CD4-positive, alpha-beta T cell (primary cell): Measurements from ENCODE around the gene RGS2. TPM values are rescaled to one million over a fixed set of nuclear protein-coding genes. Genes with fewer than 3 reads are reported as not detected.

Source experiments
- ATAC-seq: fragments of 200-7000 bp; cut with Tn5 transposase; one replicate; pipeline ENCODE4 v1.10.0; 2022; ENCODE audit warnings: mild to moderate bottlenecking; ENCODE audit not compliant: poor library complexity
- CTCF ChIA-PET: fragments of 350-600 bp; sonication (Branson Sonifier 250); formaldehyde crosslinking; loops from one replicate; lab custom pipeline; 2021; ENCODE audit warnings: antibody characterized with exemption, inconsistent platforms; lab: Charles Lee
- POLR2A ChIA-PET: fragments of 350-600 bp; sonication (Branson Sonifier 250); formaldehyde crosslinking; loops from one replicate; lab custom pipeline; 2021; ENCODE audit warnings: antibody characterized with exemption, inconsistent platforms; lab: Charles Lee
- DNase-seq, 14 experiments: peaks; one replicate each; pipeline ENCODE4 v3.0.0-alpha.2; 2013 to 2020; ENCODE audit warnings: mixed read lengths in 2 of 14
- H3K27ac ChIP-seq, 2 donors: one replicate each; pipeline versions ENCODE4 v1.5.1 to v1.7.0; 2013; ENCODE audit warnings: low read length in 2 of 2, low read depth in 1 of 2, mild to moderate bottlenecking in 1 of 2
- H3K27me3 ChIP-seq, 2 experiments: 1 replicate in 1 of 2; 2 replicates in 1 of 2; pipeline versions ENCODE4 v1.6.1 to v1.7.0; 2013; ENCODE audit warnings: low read length in 2 of 2, control low read depth in 1 of 2, mild to moderate bottlenecking in 1 of 2, moderate library complexity in 1 of 2; ENCODE audit not compliant: insufficient read depth in 2 of 2, control insufficient read depth in 1 of 2
- H3K36me3 ChIP-seq: one replicate; pipeline ENCODE4 v1.6.1; 2013; ENCODE audit warnings: low read length, control low read depth; ENCODE audit not compliant: insufficient read depth
- H3K4me1 ChIP-seq: one replicate; pipeline ENCODE4 v1.6.1; 2013; ENCODE audit warnings: low read length, control low read depth; ENCODE audit not compliant: insufficient read depth
- H3K4me3 ChIP-seq: one replicate; pipeline ENCODE4 v1.5.1; 2013; ENCODE audit warnings: mild to moderate bottlenecking, low read length, moderate library complexity
- H3K9me3 ChIP-seq, 2 experiments: 1 replicate in 1 of 2; 2 replicates in 1 of 2; pipeline versions ENCODE4 v1.6.1 to v1.7.0; 2013; ENCODE audit warnings: low read length in 2 of 2, mild to moderate bottlenecking in 2 of 2, control low read depth in 1 of 2, moderate library complexity in 1 of 2; ENCODE audit not compliant: control insufficient read depth in 1 of 2, insufficient read depth in 1 of 2
- H3K27ac Mint-ChIP-seq: one replicate; pipeline ENCODE4 v1.8.0; 2020; ENCODE audit warnings: mixed read lengths
- H3K27me3 Mint-ChIP-seq: one replicate; pipeline ENCODE4 v1.8.0; 2021; ENCODE audit warnings: mixed read lengths
- H3K36me3 Mint-ChIP-seq: one replicate; pipeline ENCODE4 v1.8.0; 2021; ENCODE audit warnings: low read depth, mixed read lengths
- H3K4me1 Mint-ChIP-seq: one replicate; pipeline ENCODE4 v1.8.0; 2021; ENCODE audit warnings: low read depth, mixed read lengths
- H3K4me3 Mint-ChIP-seq: one replicate; pipeline ENCODE4 v1.8.0; 2020; ENCODE audit warnings: mild to moderate bottlenecking, mixed read lengths
- H3K9me3 Mint-ChIP-seq: one replicate; pipeline ENCODE4 v1.8.0; 2020; ENCODE audit warnings: mixed read lengths
- intact Hi-C, 2 experiments: fragments of 100-400 bp; cut with DNase I in 1 of 2; cut with micrococcal nuclease in 1 of 2; formaldehyde crosslinking; loops; one replicate each; pipeline versions ENCODE4 v1.15.1 to v1.9.0; 2023 to 2025; cut with DNase I, micrococcal nuclease
- total RNA-seq, 174 experiments: library from RNA in 2 of 174; stranded (reverse) in 2 of 174; gene quantifications; one replicate each; pipeline ENCODE4 v1.2.3 and lab custom pipeline; 2021 to 2026
- TF ChIP-seq, protein P1 (sequence below): fragments of 200-600 bp; IDR thresholded peaks from one replicate; pipeline ENCODE4 v1.8.0; 2022; ENCODE audit warnings: antibody characterized with exemption, mild to moderate bottlenecking

RGS2 gene
- total RNA-seq, 2 experiments from 2014 or later = 142 to 155 TPM

GRCh38 chr1:192808163-192808517 lies 699 bp upstream of the RGS2 start:
- intact Hi-C loops = loop anchor here (1.0 to 10.0 kb wide), 5 partner anchors 223 to 1489 kb away; partner anchors contain the start of gene CDC73 (in 1 of the 2)
- H3K27me3 ChIP-seq = no peaks in the 10 kb centered on the region
- H3K4me3 ChIP-seq = peak overlapping the region; percentile 65
- peak overlapping the region; percentile 99 for H3K4me3 Mint-ChIP-seq
- POLR2A ChIA-PET = interaction anchor here (0.6 to 4.1 kb wide), 6 partner anchors 11 to 331 kb away, joined by 3 to 41 read pairs (median 8); partner anchors contain the start of genes CDC73, RO60 and UCHL5
- ATAC-seq (no peak), DNase-seq (peak in 2 of 14 experiments; percentile 3 to 17)
- TF ChIP-seq, protein P1, sequence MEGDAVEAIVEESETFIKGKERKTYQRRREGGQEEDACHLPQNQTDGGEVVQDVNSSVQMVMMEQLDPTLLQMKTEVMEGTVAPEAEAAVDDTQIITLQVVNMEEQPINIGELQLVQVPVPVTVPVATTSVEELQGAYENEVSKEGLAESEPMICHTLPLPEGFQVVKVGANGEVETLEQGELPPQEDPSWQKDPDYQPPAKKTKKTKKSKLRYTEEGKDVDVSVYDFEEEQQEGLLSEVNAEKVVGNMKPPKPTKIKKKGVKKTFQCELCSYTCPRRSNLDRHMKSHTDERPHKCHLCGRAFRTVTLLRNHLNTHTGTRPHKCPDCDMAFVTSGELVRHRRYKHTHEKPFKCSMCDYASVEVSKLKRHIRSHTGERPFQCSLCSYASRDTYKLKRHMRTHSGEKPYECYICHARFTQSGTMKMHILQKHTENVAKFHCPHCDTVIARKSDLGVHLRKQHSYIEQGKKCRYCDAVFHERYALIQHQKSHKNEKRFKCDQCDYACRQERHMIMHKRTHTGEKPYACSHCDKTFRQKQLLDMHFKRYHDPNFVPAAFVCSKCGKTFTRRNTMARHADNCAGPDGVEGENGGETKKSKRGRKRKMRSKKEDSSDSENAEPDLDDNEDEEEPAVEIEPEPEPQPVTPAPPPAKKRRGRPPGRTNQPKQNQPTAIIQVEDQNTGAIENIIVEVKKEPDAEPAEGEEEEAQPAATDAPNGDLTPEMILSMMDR = no peak
- no peaks in the 10 kb centered on the region for H3K9me3 Mint-ChIP-seq
- H3K27ac Mint-ChIP-seq = peak overlapping the region; percentile 96
- CTCF ChIA-PET = interaction anchor here (1.0 to 4.4 kb wide), 7 partner anchors 9 to 314 kb away, joined by 3 to 22 read pairs (median 5); partner anchors contain the start of genes CDC73, RO60 and UCHL5
- peak overlapping the region; percentile 33 to 76 for H3K27ac ChIP-seq
- peaks cover 13% of the 10 kb centered on the region for H3K4me1 ChIP-seq
- no peaks in the 10 kb centered on the region for H3K27me3 Mint-ChIP-seq
- H3K9me3 ChIP-seq = no peaks in the 10 kb centered on the region
- H3K4me1 Mint-ChIP-seq = peaks cover 36% of the 10 kb centered on the region
- peaks cover 16% of the 10 kb centered on the region for H3K36me3 Mint-ChIP-seq
- H3K36me3 ChIP-seq = peaks cover 11% of the 10 kb centered on the region

DNA sequence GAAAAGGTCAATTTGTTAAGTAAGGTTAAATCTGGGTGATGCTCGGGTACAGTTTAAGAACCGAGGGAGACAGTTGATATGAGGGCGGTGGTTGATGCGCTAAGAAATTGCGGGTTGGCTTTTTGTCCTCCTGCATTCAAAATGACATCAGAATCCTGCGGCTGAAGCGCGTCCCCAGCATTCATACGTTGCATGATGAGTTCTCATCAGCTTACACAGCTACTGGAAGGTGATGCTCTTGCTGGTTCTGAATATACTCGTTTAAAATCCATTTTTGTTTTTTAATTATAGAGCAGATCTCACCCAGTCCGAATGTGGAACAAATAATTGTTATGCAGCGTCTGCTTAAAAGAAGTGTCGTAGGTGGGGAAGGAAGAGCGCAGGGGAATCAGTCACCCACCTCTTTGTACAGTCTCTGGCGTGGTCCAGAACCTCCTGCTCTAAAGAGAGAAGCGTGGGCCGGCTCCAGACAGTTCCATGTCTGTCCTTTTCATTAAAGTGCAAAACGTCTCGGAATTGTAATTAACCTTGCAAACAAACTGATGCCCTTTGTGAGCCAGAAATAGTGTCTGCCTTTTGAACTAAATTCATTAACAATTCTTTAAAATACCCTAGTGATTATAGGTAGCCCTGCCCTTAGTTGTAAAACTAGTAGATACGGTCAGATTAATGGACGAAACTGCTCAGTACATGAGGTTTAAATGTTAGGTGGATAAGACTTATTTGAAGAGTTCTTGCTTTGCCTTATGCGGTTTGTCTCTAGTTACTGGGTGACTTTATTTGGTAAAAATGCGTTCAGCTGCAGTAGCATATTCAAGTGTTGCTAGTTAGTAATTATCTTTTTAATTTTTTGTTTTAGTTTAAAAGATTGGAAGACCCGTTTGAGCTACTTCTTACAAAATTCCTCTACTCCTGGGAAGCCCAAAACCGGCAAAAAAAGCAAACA lies 741 bp downstream of the RGS2 start:
- peak overlapping the region; percentile 27 to 76 for H3K27ac ChIP-seq
- H3K4me3 ChIP-seq = peak overlapping the region; percentile 65
- Mint-ChIP-seq H3K9me3 (no peaks in the 10 kb centered on the region), H3K27ac (peak overlapping the region; percentile 96), H3K36me3 (peaks cover 16% of the 10 kb centered on the region), H3K4me1 (peaks cover 36% of the 10 kb centered on the region), H3K27me3 (no peaks in the 10 kb centered on the region), H3K4me3 (peak overlapping the region; percentile 99)
- H3K9me3 ChIP-seq = no peaks in the 10 kb centered on the region
- ChIA-PET POLR2A (interaction anchor here (1.1 to 4.1 kb wide), 4 partner anchors 200 to 313 kb away, joined by 3 to 41 read pairs (median 22); partner anchors contain the start of genes CDC73, RO60 and UCHL5), CTCF (interaction anchor here (1.4 to 3.4 kb wide), 3 partner anchors 8 to 312 kb away, joined by 3 to 9 read pairs (median 8); partner anchors contain the start of genes CDC73, RO60 and UCHL5)
- H3K27me3 ChIP-seq = no peaks in the 10 kb centered on the region
- DNase-seq = peak; percentile 23 to 80 (median 48)
- TF ChIP-seq, protein P1 = no peak
- peak; percentile 55 for ATAC-seq
- intact Hi-C loops = loop anchor here (2.0 to 10.0 kb wide), 4 partner anchors 225 to 1488 kb away; partner anchors contain the start of gene CDC73 (in 1 of the 2)
- H3K36me3 ChIP-seq = peaks cover 11% of the 10 kb centered on the region
- H3K4me1 ChIP-seq = peaks cover 13% of the 10 kb centered on the region

DNA sequence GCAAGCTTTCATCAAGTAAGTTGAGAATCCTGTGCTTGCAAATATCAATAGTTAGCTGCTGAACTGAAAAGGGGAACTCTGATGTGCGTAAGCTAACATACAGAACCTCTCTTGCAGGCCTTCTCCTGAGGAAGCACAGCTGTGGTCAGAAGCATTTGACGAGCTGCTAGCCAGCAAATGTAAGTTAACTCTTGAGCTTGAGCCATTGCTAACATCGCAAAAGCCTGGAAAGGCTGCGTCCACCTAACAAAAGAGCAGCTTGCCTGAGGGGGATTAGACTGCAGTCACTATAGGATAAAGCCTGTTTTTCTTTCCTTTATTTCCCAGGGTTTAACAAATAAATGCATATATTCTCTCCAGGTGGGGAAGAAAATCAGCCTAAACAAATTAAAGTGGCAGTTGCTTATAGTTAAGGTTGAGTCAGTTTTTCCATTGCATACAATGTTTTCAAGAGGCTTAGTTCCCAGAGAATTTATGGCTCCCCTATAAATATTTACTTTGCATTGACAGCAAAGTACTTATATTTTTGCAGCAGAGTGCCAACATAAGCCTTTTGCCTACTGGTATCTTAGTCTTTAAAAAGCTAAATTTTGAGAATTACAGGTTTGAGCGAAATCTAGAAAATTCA lies 1.5 kb downstream of the RGS2 start:
- ChIA-PET CTCF (interaction anchor here (3.4 kb wide), 1 partner anchor 312 kb away, joined by 8 read pairs; the partner anchor contains the start of gene CDC73), POLR2A (interaction anchor here (1.1 to 1.4 kb wide), 2 partner anchors 201 to 249 kb away, joined by 3 to 4 read pairs; partner anchors contain the start of genes RO60 and UCHL5)
- Histone ChIP-seq H3K27ac (no peak overlapping the region), H3K27me3 (no peaks in the 10 kb centered on the region), H3K9me3 (no peaks in the 10 kb centered on the region), H3K36me3 (peaks cover 11% of the 10 kb centered on the region), H3K4me3 (peak overlapping the region; percentile 65), H3K4me1 (peaks cover 13% of the 10 kb centered on the region)
- DNase-seq (peak in 3 of 14 experiments; percentile 14 to 42 (median 31)), ATAC-seq (no peak)
- Mint-ChIP-seq H3K36me3 (peaks cover 16% of the 10 kb centered on the region), H3K27me3 (no peaks in the 10 kb centered on the region), H3K9me3 (no peaks in the 10 kb centered on the region), H3K4me3 (peak overlapping the region; percentile 99), H3K4me1 (peaks cover 36% of the 10 kb centered on the region), H3K27ac (peak overlapping the region; percentile 96)
- intact Hi-C loops = loop anchor here in 1 of 2 experiments (5.0 kb wide), 1 partner anchor 1487 kb away; no protein-coding TSS in a partner anchor
- TF ChIP-seq, protein P1 = no peak
